KBM-7 (cell line): ENCODE measurements around the gene SERPINF2.
A peak's percentile ranks its signal among the peaks of the same experiment; 100 is the strongest.
"Not testable (repeated sequence)": the region's sequence is repeated elsewhere in the genome, so short reads cannot be mapped to it uniquely, and the experiment has no call there.

Experiments used
- DNase-seq: peaks from one replicate; pipeline ENCODE4 v3.0.0-alpha.2; 2015
- in situ Hi-C: fragments of 300-500 bp; cut with MboI; formaldehyde crosslinking; loops from 2 replicates; pipeline ENCODE4 v1.14.3; 2020; ENCODE audit warnings: low sequenced_read_pairs, low pct_unique_long_range_greater_than_20kb, mixed read lengths

The SERPINF2 gene

DNA sequence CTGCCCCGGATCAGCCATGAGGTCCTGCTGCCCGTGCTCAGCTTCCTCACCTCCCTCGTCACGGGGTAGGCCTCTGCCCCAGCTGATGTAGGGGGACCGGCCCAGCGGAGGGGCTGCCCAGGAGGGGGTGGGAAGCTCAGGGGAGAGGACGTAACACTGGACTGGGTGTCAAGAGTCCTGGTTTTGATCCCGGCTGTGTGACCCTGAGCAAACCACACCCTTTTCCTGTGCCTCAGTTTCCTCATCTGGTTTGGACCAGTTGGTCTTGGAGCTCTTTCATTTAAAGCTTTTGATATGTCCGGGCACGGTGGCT lies 11.5 kb upstream of the SERPINF2 start:
- no peak for DNase-seq
- in situ Hi-C loops: no loop called here

DNA sequence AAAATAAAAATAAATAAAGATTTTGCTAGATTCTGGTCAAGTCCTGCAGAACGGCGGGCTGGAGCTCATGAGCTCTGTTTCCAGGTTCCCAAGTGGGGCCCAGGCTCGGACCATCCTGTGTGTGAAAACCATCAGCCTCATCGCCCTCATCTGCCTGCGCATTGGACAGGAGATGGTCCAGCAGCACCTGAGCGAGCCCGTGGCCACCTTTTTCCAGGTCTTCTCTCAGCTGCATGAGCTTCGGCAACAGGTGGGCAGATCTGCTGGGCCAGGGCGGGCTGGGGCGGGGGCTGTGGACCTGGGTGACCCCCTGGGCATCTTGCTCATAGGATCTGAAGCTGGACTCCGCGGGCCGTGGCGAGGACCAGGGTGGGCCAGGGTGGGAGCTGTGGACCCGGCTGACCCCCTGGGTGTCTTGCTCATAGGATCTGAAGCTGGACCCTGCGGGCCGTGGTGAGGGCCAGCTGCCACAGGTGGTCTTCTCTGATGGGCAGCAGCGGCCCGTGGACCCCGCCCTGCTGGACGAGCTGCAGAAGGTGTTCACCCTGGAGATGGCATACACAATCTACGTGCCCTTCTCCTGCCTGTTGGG lies 10.3 kb upstream of the SERPINF2 start:
- in situ Hi-C loops: no loop called here
- DNase-seq: no peak

DNA sequence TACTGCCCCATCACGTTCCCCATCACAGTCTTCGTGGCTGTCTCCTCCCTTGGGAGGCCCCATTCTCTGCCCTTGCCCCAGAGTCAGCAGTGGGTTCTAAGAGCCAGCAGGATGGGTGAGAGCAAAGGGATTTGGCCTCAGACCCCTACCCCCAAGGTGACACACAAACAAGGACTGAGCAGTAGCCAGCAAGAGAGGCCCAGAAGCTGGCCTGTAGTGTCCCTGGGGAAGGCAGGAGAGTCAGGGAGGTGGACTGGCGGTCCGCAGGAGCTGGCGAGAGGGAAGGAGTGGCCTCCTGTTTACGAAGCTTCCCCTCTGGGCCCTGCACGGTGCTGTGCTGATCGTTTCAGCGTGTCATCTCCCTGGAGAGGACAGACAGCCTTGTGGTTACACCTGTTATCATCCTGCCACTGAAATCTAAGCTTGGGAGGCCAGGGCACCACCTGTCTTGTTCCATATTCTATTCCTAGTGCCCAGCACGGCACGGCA lies 9.8 kb upstream of the SERPINF2 start:
- in situ Hi-C loops: no loop called here
- no peak for DNase-seq

DNA sequence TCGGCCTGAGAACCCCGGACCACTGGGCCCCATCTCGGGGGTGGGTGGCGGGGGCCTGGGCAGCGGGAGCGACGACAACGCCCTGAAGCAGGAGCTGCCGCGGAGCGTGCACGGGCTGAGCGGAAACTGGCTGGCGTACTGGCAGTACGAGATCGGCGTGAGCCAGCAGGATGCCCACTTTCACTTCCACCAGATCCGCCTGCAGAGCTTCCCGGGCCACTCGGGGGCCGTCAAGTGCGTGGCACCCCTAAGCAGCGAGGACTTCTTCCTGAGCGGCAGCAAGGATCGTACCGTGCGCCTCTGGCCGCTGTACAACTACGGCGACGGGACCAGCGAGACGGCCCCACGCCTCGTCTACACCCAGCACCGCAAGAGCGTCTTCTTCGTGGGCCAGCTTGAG lies 8.9 kb upstream of the SERPINF2 start:
- in situ Hi-C loops: no loop called here
- no peak for DNase-seq

DNA sequence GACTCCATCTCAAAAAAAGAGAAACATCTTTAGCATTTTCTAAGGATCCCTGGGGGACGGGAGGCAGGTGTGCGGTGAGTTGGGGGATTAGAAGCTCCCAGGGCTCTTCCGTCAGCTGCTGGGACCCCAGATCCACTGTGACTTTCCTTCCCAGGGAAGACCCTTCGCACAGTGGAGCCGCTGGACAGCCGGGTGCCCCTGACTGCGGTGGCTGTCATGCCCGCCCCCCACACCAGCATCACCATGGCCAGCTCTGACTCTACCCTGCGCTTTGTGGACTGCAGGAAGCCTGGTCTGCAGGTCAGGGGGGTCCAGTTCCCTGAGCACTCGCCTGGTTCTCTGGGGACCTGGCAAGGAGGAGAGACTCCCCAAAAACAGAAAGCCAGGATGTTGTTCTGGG lies 7.3 kb upstream of the SERPINF2 start:
- in situ Hi-C loops: no loop called here
- DNase-seq: no peak

DNA sequence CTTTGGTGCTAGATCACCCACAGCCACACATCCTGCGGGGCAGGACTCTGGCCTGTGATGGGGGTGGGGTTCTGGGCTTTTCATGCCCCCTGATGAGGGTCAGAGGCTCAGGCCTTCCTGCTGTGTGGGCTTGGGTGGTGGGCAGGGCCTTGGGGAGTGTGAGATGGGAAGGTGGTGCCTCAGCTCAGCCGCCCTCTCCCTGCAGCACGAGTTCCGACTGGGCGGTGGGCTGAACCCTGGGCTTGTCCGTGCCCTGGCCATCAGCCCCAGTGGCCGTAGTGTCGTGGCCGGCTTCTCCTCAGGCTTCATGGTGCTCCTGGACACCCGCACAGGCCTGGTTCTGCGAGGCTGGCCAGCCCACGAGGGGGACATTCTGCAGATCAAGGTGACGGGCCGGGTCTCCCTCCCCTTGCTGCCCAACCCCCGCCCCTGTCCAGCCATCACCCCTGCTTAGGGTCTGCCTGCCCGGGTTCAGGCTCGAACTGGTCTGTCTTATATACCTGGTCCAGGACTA lies 6.8 kb upstream of the SERPINF2 start:
- in situ Hi-C loops: no loop called here
- no peak for DNase-seq

DNA sequence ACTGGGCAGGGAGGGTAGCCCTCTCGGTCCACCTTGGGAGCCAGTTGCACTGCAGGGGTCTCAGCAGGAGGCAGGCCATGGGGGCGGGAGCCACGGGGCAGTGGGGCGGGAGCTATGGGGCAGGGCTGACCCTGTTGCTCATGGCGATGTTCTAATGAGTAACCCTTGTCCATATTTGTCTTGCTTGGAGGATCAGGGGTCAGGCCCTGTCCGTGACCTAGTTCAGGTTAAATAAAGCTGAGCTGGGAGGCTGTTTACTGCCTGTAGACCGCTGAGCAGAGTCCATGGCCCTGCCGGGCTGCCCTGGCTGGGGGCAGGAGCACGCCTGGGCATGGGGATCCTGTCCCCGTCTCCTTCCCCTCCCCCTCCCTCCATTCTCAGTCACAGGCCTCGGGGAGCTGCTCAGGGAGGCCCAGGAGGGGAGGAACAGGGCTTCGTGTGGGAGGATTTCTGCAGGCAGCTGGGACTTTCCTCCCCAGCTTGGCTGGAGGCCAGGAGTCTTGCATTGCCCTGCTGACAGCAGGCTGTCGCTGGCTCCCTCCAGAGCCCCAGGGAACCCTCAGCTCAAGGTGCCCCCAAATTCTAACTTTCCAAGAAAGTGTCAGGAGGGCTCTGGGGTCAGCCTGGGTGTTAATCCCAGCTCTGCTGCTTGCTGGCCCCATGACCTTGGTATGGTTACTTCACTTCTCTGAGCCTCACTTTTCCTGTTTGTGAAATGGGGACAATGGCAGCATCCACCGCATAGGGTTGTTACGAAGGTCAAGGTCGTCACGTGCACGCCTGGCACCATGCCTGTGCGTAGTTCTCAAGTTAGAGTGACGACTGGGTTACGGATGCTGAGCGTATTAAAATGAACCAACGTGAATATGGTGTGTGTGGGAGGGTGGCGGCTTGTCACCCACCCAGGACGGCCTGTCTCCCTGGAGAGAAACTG lies 6.1 kb upstream of the SERPINF2 start:
- peak; percentile 77 for DNase-seq
- in situ Hi-C loops: no loop called here

DNA sequence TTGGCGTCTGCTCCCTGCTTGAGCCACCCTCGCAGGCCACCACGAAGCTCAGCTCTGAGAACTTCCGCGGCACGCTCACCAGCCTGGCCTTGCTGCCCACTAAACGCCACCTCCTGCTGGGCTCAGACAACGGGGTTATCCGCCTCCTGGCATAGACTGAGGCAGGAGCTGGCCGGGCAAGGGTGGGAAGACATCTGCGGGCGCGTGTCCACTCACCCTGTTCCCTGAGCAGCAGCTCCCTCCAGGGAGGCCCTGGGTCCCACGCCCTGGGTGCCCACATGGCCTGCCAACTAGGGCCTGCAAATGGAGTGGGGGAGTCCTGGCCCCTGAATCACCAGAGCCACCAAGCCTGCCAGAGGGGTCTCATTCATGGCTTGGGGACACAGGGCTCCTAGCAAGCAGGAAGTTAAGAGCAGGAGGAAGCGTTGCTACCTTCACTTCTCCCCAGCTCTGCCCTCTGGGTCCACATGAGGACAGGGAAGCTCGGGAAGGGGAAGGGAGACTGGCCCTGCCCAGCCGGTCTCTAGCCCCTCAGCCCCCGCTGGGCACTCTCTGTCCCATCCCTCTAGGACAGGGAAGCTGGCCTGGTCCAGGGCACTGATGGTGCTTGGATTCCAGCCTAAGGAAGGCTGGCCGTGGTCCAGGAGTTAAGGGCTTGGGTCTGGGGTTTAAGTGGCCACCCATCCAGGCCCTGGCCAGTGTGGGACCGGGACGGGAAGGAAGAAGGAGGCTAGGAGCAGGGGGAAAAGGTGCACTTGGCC lies 5.0 kb upstream of the SERPINF2 start:
- DNase-seq: no peak
- in situ Hi-C loops: no loop called here

DNA sequence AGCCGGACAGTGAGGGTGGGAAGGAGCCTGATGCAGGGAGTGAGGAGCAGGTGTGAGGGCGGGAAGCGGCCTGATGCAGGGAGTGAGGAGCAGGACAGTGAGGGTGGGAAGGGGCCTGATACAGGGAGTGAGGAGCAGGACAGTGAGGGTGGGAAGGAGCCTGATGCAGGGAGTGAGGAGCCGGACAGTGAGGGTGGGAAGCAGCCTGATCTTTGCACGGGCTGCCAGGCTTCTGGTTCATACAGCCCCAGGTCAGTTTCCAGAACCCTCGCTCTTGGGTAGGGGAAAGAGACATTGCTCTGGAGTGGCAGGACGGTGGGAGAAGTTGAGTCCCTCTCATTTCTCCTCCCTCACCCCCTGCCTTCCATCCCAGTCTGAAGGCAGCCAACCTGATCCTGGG lies 772 bp upstream of the SERPINF2 start:
- in situ Hi-C loops, DNase-seq: not testable (repeated sequence)

DNA sequence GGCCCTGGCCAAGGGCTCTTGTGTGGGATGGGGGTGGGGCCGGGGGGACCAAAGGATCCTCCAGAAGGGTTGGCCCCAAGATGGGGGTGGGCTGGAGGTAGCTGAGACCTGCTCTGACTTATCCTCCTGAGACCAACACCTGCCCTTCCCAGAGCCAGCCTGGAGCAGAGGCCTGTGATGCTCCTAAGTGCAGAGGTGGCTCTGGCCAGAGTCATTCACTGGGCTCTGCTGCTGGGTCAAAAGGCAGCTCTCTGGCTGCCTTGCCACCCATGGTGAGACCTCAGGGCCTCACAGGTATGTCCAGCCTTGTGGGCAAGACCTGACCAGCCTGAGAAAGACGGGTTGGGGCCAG lies 393 bp downstream of the SERPINF2 start:
- no peak for DNase-seq

DNA sequence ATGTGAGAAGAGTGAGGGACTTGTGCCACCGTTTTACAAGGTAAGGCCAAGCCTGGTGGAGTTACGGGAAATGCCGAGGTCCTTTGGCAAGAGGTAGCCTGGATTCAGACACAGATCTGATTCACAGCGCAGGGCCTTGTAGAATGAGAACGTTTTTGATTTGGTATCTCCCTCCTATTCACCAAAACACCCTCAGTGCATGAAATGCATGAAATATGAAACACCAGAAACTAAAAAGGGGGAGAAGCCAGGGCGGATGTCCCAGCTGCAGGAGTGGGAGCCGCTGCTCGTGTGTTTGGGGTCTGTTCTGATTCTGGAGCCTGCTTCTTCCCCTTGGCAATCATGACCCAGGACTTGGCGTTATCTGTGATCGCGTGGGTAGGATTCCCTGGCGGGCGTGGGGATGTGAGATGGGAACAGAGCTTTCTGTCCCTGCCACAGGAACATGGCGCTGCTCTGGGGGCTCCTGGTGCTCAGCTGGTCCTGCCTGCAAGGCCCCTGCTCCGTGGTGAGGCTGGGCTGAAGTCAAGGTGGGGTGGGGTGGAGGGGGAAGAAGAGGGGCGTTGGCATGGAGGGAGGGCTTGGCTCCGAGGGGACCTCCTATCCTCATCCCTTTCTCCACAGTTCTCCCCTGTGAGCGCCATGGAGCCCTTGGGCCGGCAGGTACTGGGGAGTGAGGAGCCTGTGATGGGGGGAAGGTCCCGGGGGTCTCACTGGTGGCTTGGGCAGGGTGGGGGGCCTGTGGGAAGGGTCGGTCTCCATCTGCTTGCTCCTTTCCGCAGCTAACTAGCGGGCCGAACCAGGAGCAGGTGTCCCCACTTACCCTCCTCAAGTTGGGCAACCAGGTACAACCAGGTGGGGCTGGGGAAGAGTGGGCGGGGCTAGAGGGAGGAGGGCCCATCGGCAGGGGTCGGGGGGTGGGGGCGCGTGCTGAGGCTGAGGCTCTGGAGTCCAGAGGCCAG lies 2.2 kb downstream of the SERPINF2 start:
- no peak for DNase-seq
- in situ Hi-C loops: no loop called here

More for the DNA sequence above, 393 bp downstream of the SERPINF2 start:
- in situ Hi-C loops: no loop called here

DNA sequence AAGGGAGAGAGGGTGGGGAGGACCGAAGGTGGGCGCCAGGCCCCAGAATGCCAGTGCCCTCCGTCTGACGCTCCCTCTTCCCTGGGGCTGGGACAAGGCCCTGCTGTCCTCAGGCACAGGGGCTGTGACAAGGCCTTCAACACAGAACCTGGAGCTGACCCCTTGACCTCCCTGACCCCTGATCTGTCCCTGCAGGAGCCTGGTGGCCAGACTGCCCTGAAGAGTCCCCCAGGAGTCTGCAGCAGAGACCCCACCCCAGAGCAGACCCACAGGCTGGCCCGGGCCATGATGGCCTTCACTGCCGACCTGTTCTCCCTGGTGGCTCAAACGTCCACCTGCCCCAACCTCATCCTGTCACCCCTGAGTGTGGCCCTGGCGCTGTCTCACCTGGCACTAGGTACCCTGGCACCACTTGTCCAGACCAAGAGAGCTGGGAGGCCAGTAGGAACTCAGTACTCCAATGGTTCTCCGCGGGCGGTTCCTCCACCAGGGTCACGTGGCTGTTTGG lies 2.9 kb downstream of the SERPINF2 start:
- no peak for DNase-seq
- in situ Hi-C loops: no loop called here

DNA sequence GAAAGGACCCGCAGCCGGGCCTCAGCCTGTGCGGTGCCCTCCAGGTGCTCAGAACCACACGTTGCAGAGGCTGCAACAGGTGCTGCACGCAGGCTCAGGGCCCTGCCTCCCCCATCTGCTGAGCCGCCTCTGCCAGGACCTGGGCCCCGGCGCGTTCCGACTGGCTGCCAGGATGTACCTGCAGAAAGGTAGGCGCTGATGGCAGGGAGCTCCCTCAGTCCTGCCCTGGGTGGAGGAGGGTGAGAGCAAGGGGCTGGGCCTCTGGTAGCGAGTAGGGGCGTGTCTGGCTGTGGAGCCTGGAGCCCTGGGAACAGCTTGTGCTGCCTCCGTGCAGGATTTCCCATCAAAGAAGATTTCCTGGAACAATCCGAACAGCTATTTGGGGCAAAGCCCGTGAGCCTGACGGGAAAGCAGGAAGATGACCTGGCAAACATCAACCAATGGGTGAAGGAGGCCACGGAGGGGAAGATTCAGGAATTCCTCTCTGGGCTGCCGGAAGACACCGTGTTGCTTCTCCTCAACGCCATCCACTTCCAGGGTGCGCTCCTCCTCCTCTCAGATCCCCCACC lies 4.4 kb downstream of the SERPINF2 start:
- no peak for DNase-seq
- in situ Hi-C loops: no loop called here

DNA sequence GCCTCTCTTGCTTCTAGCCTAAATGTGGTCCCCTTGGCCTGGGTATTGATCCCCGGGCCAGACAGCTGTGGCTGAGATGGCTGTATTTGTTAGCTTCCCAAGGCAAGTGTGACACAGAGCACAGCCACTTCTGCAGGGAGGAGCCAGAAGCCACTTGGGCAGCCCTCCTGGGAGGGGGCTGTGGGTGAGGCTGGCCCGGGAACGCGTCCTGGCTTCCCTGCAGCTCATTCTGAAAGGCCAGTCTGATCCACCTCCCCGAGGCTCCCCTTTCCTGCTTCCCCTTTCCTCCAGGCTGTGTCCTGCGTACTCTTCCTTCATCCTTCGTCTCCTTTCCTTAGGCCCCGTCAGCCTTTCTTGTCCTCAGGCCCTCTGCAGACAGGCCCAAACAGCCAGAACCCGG lies 8.0 kb downstream of the SERPINF2 start:
- DNase-seq: no peak
- in situ Hi-C loops: no loop called here

DNA sequence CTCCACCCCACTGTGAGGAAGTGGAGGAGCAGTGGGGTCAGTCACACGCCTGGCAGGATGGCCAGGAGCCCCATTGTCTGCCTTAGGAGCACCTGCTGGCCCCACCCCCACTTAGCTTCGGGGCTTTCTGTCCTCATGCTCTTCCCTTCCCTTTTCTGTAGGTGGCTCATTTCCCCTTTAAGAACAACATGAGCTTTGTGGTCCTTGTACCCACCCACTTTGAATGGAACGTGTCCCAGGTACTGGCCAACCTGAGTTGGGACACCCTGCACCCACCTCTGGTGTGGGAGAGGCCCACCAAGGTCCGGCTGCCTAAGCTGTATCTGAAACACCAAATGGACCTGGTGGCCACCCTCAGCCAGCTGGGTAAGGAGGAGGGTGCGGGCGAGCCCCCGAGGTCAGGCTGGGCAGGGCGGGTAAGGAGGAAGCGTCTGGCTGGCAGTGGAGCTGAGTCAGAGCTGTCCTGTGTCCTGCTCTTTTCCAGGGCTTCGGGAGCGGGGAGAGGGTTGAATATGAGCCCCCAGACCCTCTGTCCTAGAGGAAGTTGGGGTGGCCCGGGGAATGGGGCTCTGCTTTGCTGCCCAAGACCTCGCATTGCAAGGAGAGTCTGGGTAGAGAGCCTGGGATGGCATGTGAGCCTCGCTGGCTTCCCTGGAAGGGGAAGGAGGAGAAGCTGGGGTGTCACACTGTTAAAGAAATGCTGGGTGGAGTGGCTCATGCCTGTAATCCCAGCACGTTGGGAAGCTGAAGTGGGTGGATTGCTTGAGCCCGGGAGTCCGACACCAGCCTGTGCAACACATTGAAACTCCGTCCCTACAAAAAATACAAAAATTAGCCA lies 10.0 kb downstream of the SERPINF2 start:
- peak; percentile 78 for DNase-seq
- in situ Hi-C loops: no loop called here

DNA sequence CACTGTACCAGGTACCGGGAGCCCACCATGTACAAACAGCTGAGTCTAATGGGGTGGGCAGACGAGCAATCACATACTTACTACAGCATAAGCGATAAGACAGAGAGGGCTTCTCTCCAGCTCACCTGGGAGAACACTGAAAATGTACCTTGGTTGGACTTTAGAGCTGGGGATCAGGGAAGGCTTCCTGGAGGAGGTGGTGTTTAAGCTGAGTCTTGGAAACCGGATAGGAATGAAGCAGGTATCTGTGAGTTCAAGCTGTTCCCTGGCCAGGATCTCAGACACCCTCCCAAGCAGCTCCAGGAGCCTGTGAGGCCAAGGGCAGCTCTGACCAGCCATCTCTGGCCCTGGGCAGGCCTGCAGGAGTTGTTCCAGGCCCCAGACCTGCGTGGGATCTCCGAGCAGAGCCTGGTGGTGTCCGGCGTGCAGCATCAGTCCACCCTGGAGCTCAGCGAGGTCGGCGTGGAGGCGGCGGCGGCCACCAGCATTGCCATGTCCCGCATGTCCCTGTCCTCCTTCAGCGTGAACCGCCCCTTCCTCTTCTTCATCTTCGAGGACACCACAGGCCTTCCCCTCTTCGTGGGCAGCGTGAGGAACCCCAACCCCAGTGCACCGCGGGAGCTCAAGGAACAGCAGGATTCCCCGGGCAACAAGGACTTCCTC lies 11.2 kb downstream of the SERPINF2 start:
- in situ Hi-C loops: no loop called here

More for the DNA sequence above, 11.2 kb downstream of the SERPINF2 start:
- no peak for DNase-seq
